Breast epithelium (tissue), 3 donors: ENCODE measurements around the gene DNAH10.

Experiments used
- CTCF ChIP-seq, 3 donors: fragments of 450-650 bp; IDR thresholded peaks; one replicate each; pipeline ENCODE4 v1.5.1; 2016 to 2017; ENCODE audit warnings: antibody characterized with exemption in 3 of 3, mild to moderate bottlenecking in 3 of 3, moderate library complexity in 3 of 3
- POLR2A ChIP-seq: fragments of 450-650 bp; IDR thresholded peaks from one replicate; pipeline ENCODE4 v1.6.1; 2016; ENCODE audit warnings: antibody characterized with exemption, mild to moderate bottlenecking, moderate library complexity
- POLR2AphosphoS5 ChIP-seq, 3 donors: sonication (generic); formaldehyde crosslinking; IDR thresholded peaks; one replicate each; pipeline ENCODE4 v1.6.1; 2017; ENCODE audit warnings: antibody characterized with exemption in 3 of 3

- TF ChIP-seq POLR2A (no peak), CTCF (IDR thresholded peaks at IDR 0.05) (no peak), POLR2AphosphoS5 (IDR thresholded peaks at IDR 0.05) (peak in 1 of 3 donors; percentile 10)
Measured at GRCh38 chr12:123971770-123972456, 209.8 kb downstream of the DNAH10 start.
